ENCODE data around the gene ZMIZ1.

GRCh38 chr10:79203833-79204232, 135.1 kb downstream of the ZMIZ1 start:
- TF ChIP-seq POLR2AphosphoS5 (IDR thresholded peaks at IDR 0.05; ENCODE audit: low read depth) (no peak), EZH2 (IDR thresholded peaks at IDR 0.05; ENCODE audit: low read depth, unreplicated experiment) (no peak), EZH2phosphoT487 (IDR thresholded peaks at IDR 0.05; ENCODE audit: unreplicated experiment) (no peak), JUNB (IDR thresholded peaks at IDR 0.05; ENCODE audit: unreplicated experiment) (no peak), CREB1 (CRISPR knock-in tag; IDR thresholded peaks at IDR 0.05; ENCODE audit: low read depth) (no peak), REST (IDR thresholded peaks at IDR 0.05; ENCODE audit: unreplicated experiment) (no peak)
- TF ChIP-seq, protein P1, sequence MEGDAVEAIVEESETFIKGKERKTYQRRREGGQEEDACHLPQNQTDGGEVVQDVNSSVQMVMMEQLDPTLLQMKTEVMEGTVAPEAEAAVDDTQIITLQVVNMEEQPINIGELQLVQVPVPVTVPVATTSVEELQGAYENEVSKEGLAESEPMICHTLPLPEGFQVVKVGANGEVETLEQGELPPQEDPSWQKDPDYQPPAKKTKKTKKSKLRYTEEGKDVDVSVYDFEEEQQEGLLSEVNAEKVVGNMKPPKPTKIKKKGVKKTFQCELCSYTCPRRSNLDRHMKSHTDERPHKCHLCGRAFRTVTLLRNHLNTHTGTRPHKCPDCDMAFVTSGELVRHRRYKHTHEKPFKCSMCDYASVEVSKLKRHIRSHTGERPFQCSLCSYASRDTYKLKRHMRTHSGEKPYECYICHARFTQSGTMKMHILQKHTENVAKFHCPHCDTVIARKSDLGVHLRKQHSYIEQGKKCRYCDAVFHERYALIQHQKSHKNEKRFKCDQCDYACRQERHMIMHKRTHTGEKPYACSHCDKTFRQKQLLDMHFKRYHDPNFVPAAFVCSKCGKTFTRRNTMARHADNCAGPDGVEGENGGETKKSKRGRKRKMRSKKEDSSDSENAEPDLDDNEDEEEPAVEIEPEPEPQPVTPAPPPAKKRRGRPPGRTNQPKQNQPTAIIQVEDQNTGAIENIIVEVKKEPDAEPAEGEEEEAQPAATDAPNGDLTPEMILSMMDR (conservative IDR thresholded peaks at IDR 0.05; ENCODE audit: low read depth in 2 of 2) = no peak

Data from GM23338 (cell line).